A549 treated with AZD2906 at 1 μM for 4 hours (cell line): ENCODE results near the gene FBXL20. TPM values are rescaled to one million over a fixed set of nuclear protein-coding genes. Genes with fewer than 3 reads are reported as not detected.

Experiments
- total RNA-seq: library from RNA; stranded (reverse); fragments of 200-300 nt; extraction: Qiagen RNA extraction; gene quantifications from 5 replicates; pipeline ENCODE4 v1.2.3, GENCODE V29; 2022

FBXL20 gene, protein sequence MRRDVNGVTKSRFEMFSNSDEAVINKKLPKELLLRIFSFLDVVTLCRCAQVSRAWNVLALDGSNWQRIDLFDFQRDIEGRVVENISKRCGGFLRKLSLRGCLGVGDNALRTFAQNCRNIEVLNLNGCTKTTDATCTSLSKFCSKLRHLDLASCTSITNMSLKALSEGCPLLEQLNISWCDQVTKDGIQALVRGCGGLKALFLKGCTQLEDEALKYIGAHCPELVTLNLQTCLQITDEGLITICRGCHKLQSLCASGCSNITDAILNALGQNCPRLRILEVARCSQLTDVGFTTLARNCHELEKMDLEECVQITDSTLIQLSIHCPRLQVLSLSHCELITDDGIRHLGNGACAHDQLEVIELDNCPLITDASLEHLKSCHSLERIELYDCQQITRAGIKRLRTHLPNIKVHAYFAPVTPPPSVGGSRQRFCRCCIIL
- 6.8 to 8.1 TPM (median 7.6 TPM) in 5 replicates for total RNA-seq

DNA sequence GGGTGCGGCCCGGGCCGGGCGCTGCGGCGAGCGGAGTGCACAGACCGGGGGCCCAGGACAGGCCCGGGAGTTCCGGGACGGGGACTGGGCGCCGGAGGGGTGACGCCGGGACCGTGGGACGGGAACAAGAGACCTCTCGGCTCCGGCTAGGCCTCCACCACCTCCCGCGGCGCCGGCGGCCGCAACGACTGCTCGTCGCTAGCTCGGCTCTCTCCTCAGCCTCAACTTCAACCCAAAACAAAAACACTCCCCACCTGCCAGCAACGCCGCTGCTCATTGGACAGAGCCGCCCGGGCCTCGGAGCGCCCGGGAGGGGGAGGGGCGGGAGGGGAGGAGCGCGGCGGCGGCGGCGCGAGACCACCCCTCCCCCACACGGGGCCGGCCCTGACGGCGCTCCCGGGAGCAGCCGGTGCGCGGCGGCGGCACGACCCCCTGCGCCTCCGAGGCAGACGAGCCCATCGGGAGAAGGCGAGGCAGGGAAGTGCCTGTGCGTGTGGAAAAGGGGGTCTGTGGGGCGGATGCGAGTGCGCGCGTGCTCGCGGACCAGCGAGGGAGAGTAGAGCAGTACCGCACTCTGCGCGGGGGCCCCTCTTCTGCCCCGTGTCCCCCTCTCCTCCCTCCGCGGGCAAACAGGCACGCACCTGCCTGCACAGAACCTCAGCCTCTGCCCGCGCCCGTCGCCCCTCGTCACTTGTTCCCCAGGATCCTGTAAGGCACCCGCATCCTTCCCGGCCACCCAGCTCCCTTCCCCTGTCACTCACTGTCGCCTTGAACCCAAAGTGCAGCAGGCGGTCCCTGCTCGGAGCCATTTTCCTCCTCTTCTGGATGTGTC is at the start of gene FBXL20:
Gene FBXL20, minus strand, starts transcription at position 215 of the 832 bp plus-strand sequence. CDS start 224 bp downstream, outside the sequence.

DNA sequence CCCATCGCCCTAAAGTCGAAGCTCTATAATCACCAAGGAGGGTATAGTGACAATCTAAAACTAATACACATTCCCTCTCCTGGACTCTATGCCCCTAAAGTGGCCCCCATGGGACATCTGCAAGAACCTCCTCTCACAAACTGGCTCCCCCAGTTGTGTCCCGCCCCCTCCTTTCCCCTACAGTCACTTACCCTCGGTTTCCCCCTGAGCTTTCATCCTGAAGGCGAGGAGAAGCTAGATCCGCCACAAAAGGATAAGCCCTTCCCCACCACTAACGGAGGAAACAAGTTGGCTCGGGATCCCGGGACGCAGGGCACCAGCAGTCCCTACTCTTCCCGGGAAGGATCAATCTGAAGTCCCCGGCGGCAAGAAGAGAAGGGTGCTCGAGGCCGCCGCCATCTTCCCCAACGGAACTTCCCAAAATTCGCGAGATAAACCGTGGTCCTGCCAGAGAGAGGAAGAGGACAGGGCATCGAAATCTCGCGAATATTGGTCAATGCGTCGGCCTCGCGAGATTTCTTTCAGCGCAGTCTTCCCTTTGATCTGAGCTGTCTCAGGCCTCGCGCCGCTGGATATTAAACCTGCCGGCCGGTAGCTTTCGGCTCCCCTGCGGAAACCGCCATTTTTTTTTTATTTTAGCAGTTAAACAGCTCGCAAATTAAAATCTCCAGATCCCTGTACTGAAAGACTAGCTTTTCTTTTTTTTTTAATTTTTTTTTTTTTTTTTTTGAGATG is 49.6 kb upstream of the FBXL20 start, which contains the start of gene MED1:
Gene MED1, minus strand, starts transcription at position 417 of the 735 bp plus-strand sequence. Its CDS starts 201 bp downstream, at position 216.

DNA sequence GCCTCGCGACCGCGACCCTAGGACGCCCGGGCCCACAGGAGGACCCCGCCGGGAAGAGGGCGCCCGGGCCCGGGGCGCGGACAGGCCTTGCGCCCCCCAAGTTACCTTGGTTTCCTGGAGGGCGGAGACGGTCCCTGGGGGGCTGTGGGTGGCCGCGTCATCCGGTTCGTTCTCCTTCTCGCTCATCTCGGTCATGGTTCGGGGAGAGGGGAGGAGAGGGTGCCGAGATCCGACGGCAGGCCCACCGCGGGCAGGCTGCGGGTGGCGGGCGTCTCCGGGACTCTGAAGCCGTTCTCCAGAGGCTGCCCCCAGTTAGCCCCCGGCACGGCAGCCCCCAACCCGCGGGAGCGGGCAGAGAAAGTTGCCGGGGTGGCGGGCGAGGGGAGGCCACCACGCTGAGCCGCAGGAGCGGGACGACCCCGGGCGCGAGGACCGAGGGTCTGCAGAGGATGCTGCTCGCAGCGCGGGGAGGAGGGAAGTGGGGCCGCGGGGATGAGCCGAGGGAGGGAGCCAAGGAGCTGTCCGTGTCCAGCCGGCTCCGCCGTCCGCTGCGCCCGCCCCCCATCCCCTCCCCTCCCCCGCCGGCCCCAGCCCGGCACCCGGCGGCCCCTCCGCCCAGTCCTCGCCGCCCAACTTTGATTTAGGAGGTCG is 176.0 kb downstream of the FBXL20 start, which contains the start of gene STAC2:
Gene STAC2, minus strand, starts transcription at position 638 of the 651 bp plus-strand sequence. Its CDS starts 443 bp downstream, at position 195.

Other genes starting within 250 kb of the FBXL20 start
- 0.13 to 0.32 TPM (median 0.26 TPM) in 5 replicates for gene PLXDC1, start 250.0 kb downstream of the FBXL20 start, total RNA-seq
- gene ARL5C, start 235.5 kb downstream of the FBXL20 start, total RNA-seq = not detected in 5 replicates
- gene CACNB1, start 204.0 kb downstream of the FBXL20 start, total RNA-seq = 4.4 to 6.8 TPM (median 6.2 TPM) in 5 replicates
- 3,843 to 4,180 TPM (median 4,131 TPM) in 5 replicates for gene RPL19, start 201.3 kb downstream of the FBXL20 start, total RNA-seq
- 4.0 to 7.8 TPM (median 6.4 TPM) in 5 replicates for gene STAC2, start 175.7 kb downstream of the FBXL20 start, total RNA-seq
- gene MED1, start 49.6 kb upstream of the FBXL20 start, total RNA-seq = 24.9 to 34.5 TPM (median 28.8 TPM) in 5 replicates
- 30.4 to 36.3 TPM (median 32.3 TPM) in 5 replicates for gene CDK12, start 59.9 kb upstream of the FBXL20 start, total RNA-seq
- gene NEUROD2, start 206.3 kb upstream of the FBXL20 start, total RNA-seq = 0.01 to 0.07 TPM (median 0.01 TPM) in 3 of 5 replicates, not detected in the others
- gene PPP1R1B, start 225.3 kb upstream of the FBXL20 start, total RNA-seq = 0.06 to 0.18 TPM (median 0.16 TPM) in 5 replicates
- gene STARD3, start 235.5 kb upstream of the FBXL20 start, total RNA-seq = 50.2 to 59.9 TPM (median 55.1 TPM) in 5 replicates